HUES64 (cell line): ENCODE measurements around the gene DEGS1.
A peak's percentile ranks its signal among the peaks of the same experiment; 100 is the strongest.

ENCODE experiments used
- H3K27ac ChIP-seq: 2 replicates; pipeline ENCODE4 v1.7.0; 2013; ENCODE audit warnings: low read depth, low read length, inconsistent platforms
- H3K27me3 ChIP-seq: 2 replicates; pipeline ENCODE4 v1.6.1; 2013; ENCODE audit warnings: mild to moderate bottlenecking, low read length; ENCODE audit not compliant: insufficient read depth
- H3K36me3 ChIP-seq: 2 replicates; pipeline ENCODE4 v1.6.1; 2013; ENCODE audit warnings: mild to moderate bottlenecking, low read length; ENCODE audit not compliant: insufficient read depth
- H3K4me1 ChIP-seq: 2 replicates; pipeline ENCODE4 v1.6.1; 2013; ENCODE audit warnings: mild to moderate bottlenecking, low read length, moderate library complexity; ENCODE audit not compliant: insufficient read depth
- H3K4me3 ChIP-seq: 2 replicates; pipeline ENCODE4 v1.5.1; 2013; ENCODE audit warnings: mild to moderate bottlenecking, low read length, moderate library complexity
- H3K9ac ChIP-seq: 2 replicates; pipeline ENCODE4 v1.6.1; 2013; ENCODE audit warnings: mild to moderate bottlenecking, low read depth, low read length
- H3K9me3 ChIP-seq: 2 replicates; pipeline ENCODE4 v1.6.1; 2013; ENCODE audit warnings: low read depth, low read length; ENCODE audit not compliant: insufficient read depth
- WGBS: fragments of 150-250, 120-280 bp; methylation state at CpG from one replicate; pipeline ENCODE4 v1.1.7; 2013; ENCODE audit warnings: missing lambda C conversion rate; 5-methylcytosine and 5-hydroxymethylcytosine counted together

The DEGS1 gene

DNA sequence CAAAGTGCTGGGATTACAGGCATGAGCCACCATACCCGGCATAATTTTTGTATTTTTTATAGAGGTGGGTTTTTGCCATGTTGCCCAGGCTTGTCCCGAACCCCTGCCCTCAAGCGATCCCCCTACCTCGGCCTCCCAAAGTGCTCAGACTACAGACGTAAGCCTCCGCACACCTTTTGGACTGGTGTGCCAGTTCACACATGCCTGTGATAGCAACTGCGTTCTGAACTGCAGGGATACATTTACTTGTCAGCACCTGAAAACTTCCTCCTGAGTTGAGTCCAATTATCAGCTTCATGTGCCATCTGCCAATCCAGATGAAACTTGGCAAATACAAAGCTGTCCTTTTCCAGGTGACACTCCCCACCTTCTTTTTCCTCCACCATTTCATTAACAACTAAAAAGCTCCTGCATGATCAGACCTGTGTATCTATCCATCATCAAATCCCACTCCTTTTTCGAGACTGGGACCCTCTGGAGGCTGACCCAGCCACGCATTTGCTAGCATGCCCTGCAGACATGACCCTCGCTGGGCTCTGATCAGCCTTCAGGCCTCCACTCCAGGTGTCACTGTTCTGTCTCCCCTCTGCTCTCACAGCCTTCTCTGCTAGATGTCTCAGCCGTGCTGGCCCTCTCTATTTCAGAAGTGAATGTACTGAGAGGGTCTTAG lies 2.1 kb upstream of the DEGS1 start:
- no peak overlapping the region for H3K9ac ChIP-seq
- H3K4me1 ChIP-seq = 0 out of 2 replicates have a peak, but pooled peaks cover 12% of the 10 kb centered on the region
- H3K4me3 ChIP-seq = no peak overlapping the region
- H3K27ac ChIP-seq = no peak overlapping the region
- H3K9me3 ChIP-seq = no peaks in the 10 kb centered on the region
- 90% methylated on average over 11 of the region's 11 CpGs for WGBS
- H3K36me3 ChIP-seq = 0 out of 2 replicates have a peak, but pooled peaks cover 1% of the 10 kb centered on the region
- no peaks in the 10 kb centered on the region for H3K27me3 ChIP-seq

DNA sequence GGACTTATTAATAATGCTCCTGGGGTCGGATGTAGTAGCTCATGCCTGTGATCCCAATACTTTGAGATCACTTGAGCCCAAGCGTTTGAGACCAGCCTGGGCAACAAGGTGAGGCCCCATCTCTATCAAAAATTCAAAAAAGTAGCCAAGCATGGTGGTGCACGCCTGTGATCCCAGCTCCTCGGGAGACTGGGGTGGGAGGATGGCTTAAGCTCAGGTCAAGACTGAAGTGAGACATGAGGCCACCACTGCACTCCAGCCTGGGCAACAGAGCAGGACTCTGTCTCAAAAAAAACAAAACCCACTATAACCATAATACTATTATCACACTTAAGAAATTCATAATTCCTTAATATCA lies 1.6 kb upstream of the DEGS1 start:
- H3K36me3 ChIP-seq = 0 out of 2 replicates have a peak, but pooled peaks cover 3% of the 10 kb centered on the region
- no peaks in the 10 kb centered on the region for H3K9me3 ChIP-seq
- 0 out of 2 replicates have a peak, but pooled peaks cover 12% of the 10 kb centered on the region for H3K4me1 ChIP-seq
- H3K27ac ChIP-seq = no peak overlapping the region
- H3K27me3 ChIP-seq = no peaks in the 10 kb centered on the region
- 92% methylated on average over 4 of the region's 4 CpGs for WGBS
- H3K9ac ChIP-seq = no peak overlapping the region
- H3K4me3 ChIP-seq = no peak overlapping the region

DNA sequence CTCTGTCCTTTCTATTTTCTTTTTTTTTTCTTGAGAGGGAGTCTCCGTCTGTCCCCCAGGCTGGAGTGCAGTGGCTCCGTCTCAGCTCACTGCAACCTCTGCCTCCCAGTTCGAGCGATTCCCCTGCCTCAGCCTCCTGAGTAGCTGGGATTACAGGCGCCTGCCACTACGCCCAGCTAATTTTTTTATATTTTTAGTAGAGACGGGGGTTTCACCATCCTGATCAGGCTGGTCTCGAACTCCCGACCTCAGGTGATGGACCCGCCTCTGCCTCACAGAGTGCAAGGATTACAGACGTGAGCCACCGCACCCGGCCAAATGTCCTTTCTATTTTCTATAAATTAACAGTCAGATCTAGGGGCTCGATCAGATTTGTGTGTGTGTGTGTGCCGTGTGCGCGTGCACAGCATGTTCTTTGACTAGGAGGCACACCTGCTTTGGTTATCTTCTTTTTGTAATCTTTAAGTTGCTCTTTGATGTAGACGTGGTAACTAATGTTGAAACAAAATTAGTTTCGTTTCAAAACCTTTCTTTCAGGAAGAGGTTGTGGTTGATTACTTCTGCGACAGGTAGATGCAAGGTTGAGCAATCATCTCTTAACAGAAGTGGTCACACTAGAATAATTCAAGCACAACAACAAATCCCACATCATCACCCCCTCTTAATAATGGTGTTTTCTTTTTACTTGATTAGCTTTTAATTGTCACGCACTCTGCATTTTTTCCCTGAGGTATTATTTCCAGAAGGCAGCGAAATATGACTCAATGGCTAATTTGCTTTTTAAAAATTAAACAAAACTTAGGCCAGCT lies 779 bp upstream of the DEGS1 start:
- H3K27ac ChIP-seq = peak overlapping the region; percentile 87
- H3K9me3 ChIP-seq = no peaks in the 10 kb centered on the region
- H3K27me3 ChIP-seq = no peaks in the 10 kb centered on the region
- 0 out of 2 replicates have a peak, but pooled peaks cover 12% of the 10 kb centered on the region for H3K4me1 ChIP-seq
- peak overlapping the region; percentile 81 for H3K9ac ChIP-seq
- 87% methylated on average over 21 of the region's 22 CpGs for WGBS
- peaks cover 6% of the 10 kb centered on the region; the same call in 1 of the 2 replicates for H3K36me3 ChIP-seq
- H3K4me3 ChIP-seq = peak overlapping the region; percentile 96

DNA sequence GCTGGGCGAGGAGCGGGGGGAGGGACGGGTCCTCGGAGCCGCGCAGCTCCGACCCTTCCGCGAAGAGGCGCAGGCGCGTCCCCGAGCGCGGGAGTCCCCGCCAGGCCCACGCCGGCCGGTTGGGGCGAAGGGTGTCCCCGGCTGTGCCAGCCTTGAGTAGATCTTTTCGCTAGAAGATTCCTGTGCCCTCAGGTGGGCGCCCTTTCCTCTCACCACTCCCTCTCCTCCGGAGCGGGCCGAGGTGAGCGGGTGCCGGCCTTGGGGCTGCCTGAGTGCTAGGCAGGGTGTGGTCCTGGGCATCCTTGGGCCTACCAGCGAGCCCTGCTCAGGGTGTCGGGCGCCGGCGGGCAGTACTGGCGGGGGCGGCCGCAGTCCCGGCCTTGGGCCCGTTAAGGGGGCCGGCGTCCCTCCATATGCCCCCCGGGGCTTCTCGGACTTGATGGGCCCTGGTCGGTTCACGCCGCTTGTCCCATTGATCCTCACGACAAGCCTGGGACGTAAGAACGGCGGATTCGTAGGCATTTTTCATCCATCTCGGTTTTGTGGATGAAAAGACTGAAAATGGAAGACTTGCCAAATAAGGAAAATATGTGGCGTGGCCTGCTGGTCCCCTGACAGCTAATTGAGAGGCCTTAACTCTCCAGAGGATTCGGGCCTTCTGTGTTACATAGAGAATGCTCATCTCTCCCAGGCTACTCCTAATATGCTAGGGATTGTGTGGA lies 712 bp downstream of the DEGS1 start:
- Histone ChIP-seq H3K9ac (peak overlapping the region; percentile 91), H3K4me3 (peak overlapping the region; percentile 96), H3K27me3 (no peaks in the 10 kb centered on the region), H3K4me1 (0 out of 2 replicates have a peak, but pooled peaks cover 12% of the 10 kb centered on the region), H3K36me3 (peaks cover 8% of the 10 kb centered on the region; the same call in 1 of the 2 replicates), H3K27ac (peak overlapping the region; percentile 84), H3K9me3 (no peaks in the 10 kb centered on the region; the same call in 1 of the 2 replicates)
- under 1% methylated on average over 52 of the region's 53 CpGs for WGBS

DNA sequence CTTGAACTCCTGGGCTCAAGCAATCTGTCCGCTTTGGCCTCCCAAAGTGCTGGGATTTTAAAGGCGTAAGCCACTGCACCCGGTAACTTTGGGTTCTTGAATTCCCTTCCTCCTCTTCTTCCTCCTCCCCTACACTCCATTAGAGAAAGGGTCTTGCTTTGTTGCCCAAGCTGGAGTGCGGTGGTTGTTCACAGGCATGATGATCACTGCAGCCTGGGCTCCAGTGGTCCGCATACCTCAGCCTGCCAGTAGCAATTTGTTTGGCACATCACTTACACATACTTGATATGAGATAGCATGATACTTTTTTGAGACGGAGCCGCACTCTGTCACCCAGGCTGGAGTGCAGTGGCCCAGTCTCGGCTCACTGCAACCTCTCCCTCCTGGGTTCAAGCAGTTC lies 2.2 kb downstream of the DEGS1 start:
- Histone ChIP-seq H3K27me3 (no peaks in the 10 kb centered on the region), H3K9me3 (no peaks in the 10 kb centered on the region; the same call in 1 of the 2 replicates), H3K4me1 (0 out of 2 replicates have a peak, but pooled peaks cover 12% of the 10 kb centered on the region), H3K9ac (no peak overlapping the region), H3K27ac (no peak overlapping the region), H3K36me3 (peaks cover 22% of the 10 kb centered on the region), H3K4me3 (no peak overlapping the region)
- 94% methylated on average over 8 of the region's 8 CpGs for WGBS

DNA sequence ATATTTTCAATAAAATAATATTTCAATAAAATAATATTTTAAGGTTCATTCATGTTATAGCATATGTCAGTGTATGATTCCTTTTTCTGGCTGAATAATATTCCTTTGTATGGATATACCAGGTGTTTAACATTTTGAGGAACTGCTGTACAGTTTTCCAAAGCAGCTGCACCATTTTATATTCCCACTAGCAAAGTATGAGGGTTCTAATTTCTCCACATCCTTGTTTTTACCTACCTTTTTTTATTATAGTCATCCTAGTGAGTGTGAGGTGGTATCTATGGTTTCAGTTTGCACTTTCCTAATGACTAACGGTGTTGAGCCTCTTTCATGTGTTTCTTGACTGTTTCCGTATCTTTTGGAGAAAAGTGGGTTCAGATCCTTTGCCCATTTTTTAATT lies 5.2 kb downstream of the DEGS1 start:
- H3K27ac ChIP-seq = no peak overlapping the region
- H3K36me3 ChIP-seq = peaks cover 39% of the 10 kb centered on the region
- H3K4me3 ChIP-seq = no peak overlapping the region
- 100% methylated on average over 2 of the region's 2 CpGs for WGBS
- no peaks in the 10 kb centered on the region; the same call in 1 of the 2 replicates for H3K9me3 ChIP-seq
- H3K27me3 ChIP-seq = no peaks in the 10 kb centered on the region
- 0 out of 2 replicates have a peak, but pooled peaks cover 4% of the 10 kb centered on the region for H3K4me1 ChIP-seq
- H3K9ac ChIP-seq = no peak overlapping the region

DNA sequence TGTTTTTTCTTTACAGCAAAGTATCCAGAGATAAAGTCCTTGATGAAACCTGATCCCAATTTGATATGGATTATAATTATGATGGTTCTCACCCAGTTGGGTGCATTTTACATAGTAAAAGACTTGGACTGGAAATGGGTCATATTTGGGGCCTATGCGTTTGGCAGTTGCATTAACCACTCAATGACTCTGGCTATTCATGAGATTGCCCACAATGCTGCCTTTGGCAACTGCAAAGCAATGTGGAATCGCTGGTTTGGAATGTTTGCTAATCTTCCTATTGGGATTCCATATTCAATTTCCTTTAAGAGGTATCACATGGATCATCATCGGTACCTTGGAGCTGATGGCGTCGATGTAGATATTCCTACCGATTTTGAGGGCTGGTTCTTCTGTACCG lies 6.5 kb downstream of the DEGS1 start:
- Histone ChIP-seq H3K4me1 (no peaks in the 10 kb centered on the region), H3K9ac (no peak overlapping the region), H3K27me3 (no peaks in the 10 kb centered on the region), H3K9me3 (no peaks in the 10 kb centered on the region; the same call in 1 of the 2 replicates), H3K36me3 (peaks cover 43% of the 10 kb centered on the region), H3K27ac (no peak overlapping the region), H3K4me3 (no peak overlapping the region)
- 97% methylated on average over 7 of the region's 7 CpGs for WGBS

DNA sequence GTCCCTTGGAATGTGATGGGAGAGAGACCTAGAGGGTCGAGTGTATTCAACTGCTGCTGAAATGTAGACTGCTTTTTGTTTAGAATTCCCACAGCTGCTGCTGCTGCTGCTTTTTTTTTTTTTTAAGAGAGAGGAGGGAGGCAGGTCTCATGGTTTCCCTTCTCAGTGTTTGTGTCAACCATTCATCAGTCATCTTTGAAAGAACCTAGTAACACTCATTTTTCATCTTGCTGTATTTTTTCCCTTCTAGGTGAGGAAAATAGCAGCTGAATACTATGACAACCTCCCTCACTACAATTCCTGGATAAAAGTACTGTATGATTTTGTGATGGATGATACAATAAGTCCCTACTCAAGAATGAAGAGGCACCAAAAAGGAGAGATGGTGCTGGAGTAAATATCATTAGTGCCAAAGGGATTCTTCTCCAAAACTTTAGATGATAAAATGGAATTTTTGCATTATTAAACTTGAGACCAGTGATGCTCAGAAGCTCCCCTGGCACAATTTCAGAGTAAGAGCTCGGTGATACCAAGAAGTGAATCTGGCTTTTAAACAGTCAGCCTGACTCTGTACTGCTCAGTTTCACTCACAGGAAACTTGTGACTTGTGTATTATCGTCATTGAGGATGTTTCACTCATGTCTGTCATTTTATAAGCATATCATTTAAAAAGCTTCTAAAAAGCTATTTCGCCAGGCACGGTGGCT lies 9.2 kb downstream of the DEGS1 start:
- no peak overlapping the region for H3K9ac ChIP-seq
- H3K4me3 ChIP-seq = no peak overlapping the region
- no peak overlapping the region for H3K27ac ChIP-seq
- H3K36me3 ChIP-seq = peaks cover 37% of the 10 kb centered on the region
- no peaks in the 10 kb centered on the region for H3K4me1 ChIP-seq
- 90% methylated on average over 5 of the region's 5 CpGs for WGBS
- no peaks in the 10 kb centered on the region; the same call in 1 of the 2 replicates for H3K9me3 ChIP-seq
- H3K27me3 ChIP-seq = no peaks in the 10 kb centered on the region

DNA sequence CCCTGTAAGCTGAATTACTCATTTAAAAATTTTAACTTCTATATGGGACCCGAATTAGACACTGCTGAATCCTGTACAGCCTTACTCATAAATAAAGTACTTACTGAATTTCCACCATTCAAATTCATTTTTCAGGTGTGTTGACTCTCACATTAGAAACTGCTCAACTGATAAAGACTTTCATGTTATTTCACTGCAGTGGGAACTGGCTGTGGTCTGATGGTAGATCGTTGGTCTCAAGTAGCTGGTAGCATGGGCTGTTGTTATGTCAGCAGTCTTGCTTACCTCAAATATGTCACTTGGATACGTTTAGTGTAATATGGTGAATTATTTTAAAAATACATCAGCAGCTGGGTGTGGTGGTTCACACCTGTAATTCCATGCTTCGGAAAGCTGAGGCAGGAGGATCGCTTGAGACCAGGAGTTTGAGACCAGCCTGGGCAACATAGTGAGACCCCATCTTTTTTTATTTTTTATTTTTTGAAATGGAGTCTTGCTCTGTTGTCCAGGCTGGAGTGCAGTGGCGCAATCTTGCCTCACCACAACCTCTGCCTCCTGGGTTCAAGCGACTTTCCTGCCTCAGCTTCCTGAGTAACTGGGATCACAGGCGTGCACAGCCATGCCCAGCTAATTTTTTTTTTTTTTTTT lies 10.4 kb downstream of the DEGS1 start:
- no peaks in the 10 kb centered on the region for H3K9me3 ChIP-seq
- 95% methylated on average over 7 of the region's 8 CpGs for WGBS
- no peaks in the 10 kb centered on the region for H3K4me1 ChIP-seq
- no peak overlapping the region for H3K27ac ChIP-seq
- H3K4me3 ChIP-seq = no peak overlapping the region
- H3K9ac ChIP-seq = no peak overlapping the region
- H3K36me3 ChIP-seq = peaks cover 35% of the 10 kb centered on the region
- no peaks in the 10 kb centered on the region for H3K27me3 ChIP-seq
